Memory B cell (primary cell): ENCODE results near the gene FGF11.

ENCODE experiments used
- ATAC-seq: fragments of 150-1000 bp; cut with Tn5 transposase; 2 replicates; pipeline ENCODE4 v1.10.0; 2021; ENCODE audit warnings: low read depth, mild to moderate bottlenecking, moderate library complexity
- DNase-seq, 2 donors: peaks; one replicate each; pipeline ENCODE4 v3.0.0; 2022; ENCODE audit warnings: low spot score in 2 of 2
- H3K27ac Mint-ChIP-seq: one replicate; pipeline ENCODE4 v1.8.0; 2022; ENCODE audit warnings: mild to moderate bottlenecking, moderate library complexity, mixed read lengths
- H3K27me3 Mint-ChIP-seq: one replicate; pipeline ENCODE4 v1.8.0; 2022; ENCODE audit warnings: mixed read lengths
- H3K36me3 Mint-ChIP-seq: one replicate; pipeline ENCODE4 v1.8.0; 2022; ENCODE audit warnings: mild to moderate bottlenecking, mixed read lengths
- H3K4me1 Mint-ChIP-seq: one replicate; pipeline ENCODE4 v1.8.0; 2022; ENCODE audit warnings: mixed read lengths
- H3K4me3 Mint-ChIP-seq: one replicate; pipeline ENCODE4 v1.8.0; 2022; ENCODE audit warnings: mild to moderate bottlenecking, moderate library complexity, mixed read lengths
- H3K9me3 Mint-ChIP-seq: one replicate; pipeline ENCODE4 v1.8.0; 2022; ENCODE audit warnings: mixed read lengths

The FGF11 gene

DNA sequence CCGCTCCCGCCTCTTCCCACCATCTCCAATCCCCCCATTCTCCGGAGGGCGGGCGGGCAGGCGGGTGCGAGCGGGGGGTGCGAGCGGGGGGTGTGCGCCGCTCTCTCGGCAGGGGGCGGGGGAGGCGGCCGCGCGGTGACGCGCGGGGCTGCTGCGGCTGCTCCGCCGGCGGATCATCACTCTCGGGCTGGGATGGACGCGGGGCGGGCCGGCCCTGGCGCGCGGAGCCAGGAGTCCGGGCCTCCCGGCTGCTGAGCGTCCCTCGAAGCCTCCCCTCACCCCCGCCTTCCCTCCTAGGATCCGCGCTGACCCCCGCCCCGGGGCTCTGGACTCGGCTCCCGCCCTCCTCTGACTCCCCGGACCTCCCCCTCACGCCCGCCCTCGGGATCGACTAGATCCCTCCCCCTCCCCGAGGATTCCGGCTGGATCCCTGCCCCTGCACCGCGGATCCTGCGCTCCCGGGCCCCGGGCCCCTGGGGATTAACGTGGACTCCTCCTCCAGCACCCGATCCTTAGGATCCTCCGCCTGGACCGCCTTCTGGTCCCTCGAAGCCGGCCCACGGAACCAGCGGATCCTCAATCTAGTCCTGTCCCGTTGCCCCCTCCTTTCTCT is 34.5 kb upstream of the FGF11 start:
- peak in 1 of 2 donors; percentile 51 for DNase-seq
- ATAC-seq: peak; percentile 37
- H3K4me1 Mint-ChIP-seq: peaks cover 19% of the 10 kb centered on the region
- H3K9me3 Mint-ChIP-seq: no peaks in the 10 kb centered on the region
- peak overlapping the region; percentile 97 for H3K4me3 Mint-ChIP-seq
- H3K27ac Mint-ChIP-seq: peak overlapping the region; percentile 91
- H3K36me3 Mint-ChIP-seq: peaks cover 2% of the 10 kb centered on the region
- H3K27me3 Mint-ChIP-seq: peaks cover 15% of the 10 kb centered on the region

DNA sequence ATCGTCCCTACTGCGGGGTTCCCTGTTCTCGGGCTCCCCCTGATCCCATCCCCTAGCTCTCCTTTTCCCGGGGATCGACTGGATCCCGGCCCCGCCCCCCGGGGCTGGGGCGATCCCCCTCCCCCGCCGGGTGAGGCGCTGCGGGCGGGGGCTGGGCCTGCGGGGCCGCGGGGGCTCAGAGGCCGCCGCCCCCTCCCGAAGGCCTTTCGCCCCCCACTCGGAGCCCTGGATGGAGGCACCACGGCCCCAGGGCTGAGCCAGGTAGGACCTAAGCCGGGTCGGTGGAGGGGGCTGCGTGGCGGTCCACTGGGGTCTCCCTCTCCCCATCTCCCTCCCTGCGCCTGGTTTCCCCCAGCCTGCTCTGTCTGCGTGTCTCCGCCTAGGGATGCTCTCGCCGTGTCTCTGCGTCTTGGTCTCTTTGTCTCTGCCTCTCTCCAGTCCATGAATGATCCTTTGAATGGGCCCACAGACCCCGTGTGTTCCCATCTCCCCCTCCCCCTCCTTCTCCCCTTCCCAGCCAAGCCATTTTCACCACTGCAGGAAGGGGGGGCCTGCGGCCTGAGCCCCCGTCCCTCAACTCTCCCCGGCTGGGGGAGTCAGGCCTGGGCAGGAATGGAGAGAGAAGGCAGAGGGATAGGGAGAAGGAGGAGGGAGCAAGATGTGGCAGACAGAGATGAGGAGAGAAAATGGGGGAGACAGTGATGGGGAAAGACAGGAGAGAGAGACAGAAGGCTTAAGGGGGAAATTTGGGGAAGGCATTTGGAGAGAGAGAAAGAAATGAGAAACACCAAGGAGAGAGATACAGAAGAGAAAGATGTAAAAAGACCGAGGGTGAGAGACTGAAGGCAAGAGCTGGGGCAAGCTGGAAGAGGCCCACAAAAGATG is 33.7 kb upstream of the FGF11 start:
- ATAC-seq (no peak), DNase-seq (no peak)
- Mint-ChIP-seq H3K27me3 (peaks cover 16% of the 10 kb centered on the region), H3K9me3 (no peaks in the 10 kb centered on the region), H3K27ac (peak overlapping the region; percentile 72), H3K4me1 (peaks cover 19% of the 10 kb centered on the region), H3K36me3 (peaks cover 2% of the 10 kb centered on the region), H3K4me3 (peak overlapping the region; percentile 89)

DNA sequence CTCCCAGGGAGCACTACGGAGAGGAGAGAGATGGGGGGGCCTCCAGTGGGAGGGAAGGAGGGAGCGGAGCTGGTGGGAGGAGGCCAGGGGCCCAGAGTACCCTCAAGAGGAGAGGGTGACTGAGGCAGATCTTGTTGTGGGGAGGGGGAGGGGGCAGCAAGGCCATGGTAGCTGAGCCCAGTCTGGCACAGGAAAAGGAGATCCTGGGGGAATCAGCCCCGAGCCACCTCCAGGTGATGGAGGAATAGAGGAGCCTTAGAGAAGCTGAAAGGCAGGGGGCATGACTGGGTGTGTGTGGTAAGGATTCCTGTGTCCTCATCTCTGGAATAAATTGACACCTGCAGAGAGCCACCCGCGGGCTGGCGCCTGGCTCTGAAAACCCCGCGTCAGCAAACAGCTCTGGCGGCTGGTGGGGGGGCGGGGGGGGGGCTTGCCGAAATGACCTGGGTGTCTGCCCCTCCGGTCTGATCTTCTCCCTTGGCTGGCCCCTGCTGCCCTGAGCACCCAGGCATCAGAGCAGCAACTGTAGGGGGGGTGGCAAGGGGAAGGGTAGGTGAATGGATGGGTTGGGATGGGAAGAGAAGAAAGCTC is 33.0 kb upstream of the FGF11 start:
- peaks cover 2% of the 10 kb centered on the region for H3K36me3 Mint-ChIP-seq
- DNase-seq (no peak), ATAC-seq (no peak)
- H3K4me3 Mint-ChIP-seq: peak overlapping the region; percentile 75
- peaks cover 19% of the 10 kb centered on the region for H3K4me1 Mint-ChIP-seq
- H3K9me3 Mint-ChIP-seq: no peaks in the 10 kb centered on the region
- no peak overlapping the region for H3K27ac Mint-ChIP-seq
- peaks cover 16% of the 10 kb centered on the region for H3K27me3 Mint-ChIP-seq

DNA sequence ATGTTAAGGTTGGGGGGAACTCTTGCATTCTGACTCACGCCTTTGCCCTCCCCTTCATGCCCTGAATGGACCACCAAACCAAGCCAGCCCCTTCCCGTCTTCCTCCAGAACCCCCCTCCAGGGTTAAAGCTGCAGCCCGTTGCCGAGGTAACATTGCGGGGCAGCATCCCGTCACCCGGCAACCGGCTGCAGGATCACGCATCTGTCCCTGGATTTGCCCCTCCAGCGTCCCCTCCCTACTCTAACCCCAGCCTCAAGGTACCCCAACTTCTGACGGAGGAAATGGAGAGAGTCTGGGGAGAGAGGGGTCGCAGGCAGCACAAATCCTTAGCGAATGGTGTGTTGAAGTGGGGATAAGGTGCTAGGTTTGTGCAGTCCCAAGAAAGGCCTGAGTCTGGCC is 32.2 kb upstream of the FGF11 start:
- no peaks in the 10 kb centered on the region for H3K36me3 Mint-ChIP-seq
- ATAC-seq (no peak), DNase-seq (no peak)
- no peak overlapping the region for H3K4me3 Mint-ChIP-seq
- H3K9me3 Mint-ChIP-seq: no peaks in the 10 kb centered on the region
- H3K4me1 Mint-ChIP-seq: peaks cover 16% of the 10 kb centered on the region
- H3K27ac Mint-ChIP-seq: no peak overlapping the region
- H3K27me3 Mint-ChIP-seq: peaks cover 16% of the 10 kb centered on the region

DNA sequence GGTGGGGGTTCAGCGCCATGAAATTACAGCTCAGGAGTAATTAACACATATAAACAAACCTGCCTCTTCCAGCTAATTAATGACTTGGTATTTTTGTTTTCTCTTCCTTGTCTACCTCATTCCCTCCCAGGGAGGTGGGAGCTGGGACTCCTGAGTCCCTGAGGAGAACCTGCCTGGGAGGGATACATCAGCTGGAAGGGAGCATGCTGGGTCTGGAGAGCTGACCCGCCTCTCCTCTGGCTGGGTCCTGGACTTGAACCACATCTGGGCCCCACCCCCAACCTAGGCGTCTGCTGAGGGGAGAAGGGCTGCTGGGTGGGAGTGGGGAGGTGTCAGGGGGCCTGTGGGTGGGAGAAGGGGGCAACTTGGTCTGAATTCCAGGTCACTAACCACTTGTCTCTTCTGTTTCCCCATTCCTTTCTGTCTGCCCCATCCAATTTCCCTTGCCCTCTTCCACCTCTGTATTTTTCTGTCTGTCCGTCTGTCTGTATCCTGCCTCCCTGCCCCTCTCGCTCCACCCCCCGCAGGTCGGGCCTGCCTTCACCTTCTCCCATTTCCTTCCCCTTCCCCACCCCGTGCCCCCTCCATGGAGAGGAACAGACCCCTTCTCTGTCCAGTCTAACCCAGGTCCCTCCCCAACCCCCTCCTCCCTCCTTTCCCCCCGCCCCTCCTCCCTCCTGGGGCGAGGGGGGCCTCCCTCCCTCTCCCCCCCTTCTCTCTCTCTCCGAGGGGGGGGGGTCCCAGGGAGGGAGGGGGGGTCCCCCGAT is 31.6 kb upstream of the FGF11 start, which contains the start of gene NLGN2:
Gene NLGN2 (plus strand): TSS at position 361 of the 767 bp plus-strand sequence. CDS start 411 bp downstream, outside the sequence.
- H3K27me3 Mint-ChIP-seq: peaks cover 16% of the 10 kb centered on the region
- H3K27ac Mint-ChIP-seq: no peak within 1 kb of the TSS
- no peaks in the 10 kb centered on the region for H3K36me3 Mint-ChIP-seq
- H3K4me3 Mint-ChIP-seq: peak within 1 kb of the TSS; percentile 35
- H3K4me1 Mint-ChIP-seq: peaks cover 16% of the 10 kb centered on the region
- H3K9me3 Mint-ChIP-seq: no peaks in the 10 kb centered on the region
- DNase-seq (no peak), ATAC-seq (no peak)

DNA sequence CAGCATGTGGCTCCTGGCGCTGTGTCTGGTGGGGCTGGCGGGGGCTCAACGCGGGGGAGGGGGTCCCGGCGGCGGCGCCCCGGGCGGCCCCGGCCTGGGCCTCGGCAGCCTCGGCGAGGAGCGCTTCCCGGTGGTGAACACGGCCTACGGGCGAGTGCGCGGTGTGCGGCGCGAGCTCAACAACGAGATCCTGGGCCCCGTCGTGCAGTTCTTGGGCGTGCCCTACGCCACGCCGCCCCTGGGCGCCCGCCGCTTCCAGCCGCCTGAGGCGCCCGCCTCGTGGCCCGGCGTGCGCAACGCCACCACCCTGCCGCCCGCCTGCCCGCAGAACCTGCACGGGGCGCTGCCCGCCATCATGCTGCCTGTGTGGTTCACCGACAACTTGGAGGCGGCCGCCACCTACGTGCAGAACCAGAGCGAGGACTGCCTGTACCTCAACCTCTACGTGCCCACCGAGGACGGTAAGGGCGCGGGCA is 31.0 kb upstream of the FGF11 start:
- no peaks in the 10 kb centered on the region for H3K9me3 Mint-ChIP-seq
- ATAC-seq (no peak), DNase-seq (no peak)
- H3K4me3 Mint-ChIP-seq: no peak overlapping the region
- H3K4me1 Mint-ChIP-seq: peaks cover 12% of the 10 kb centered on the region
- no peak overlapping the region for H3K27ac Mint-ChIP-seq
- H3K27me3 Mint-ChIP-seq: peaks cover 16% of the 10 kb centered on the region
- H3K36me3 Mint-ChIP-seq: no peaks in the 10 kb centered on the region

DNA sequence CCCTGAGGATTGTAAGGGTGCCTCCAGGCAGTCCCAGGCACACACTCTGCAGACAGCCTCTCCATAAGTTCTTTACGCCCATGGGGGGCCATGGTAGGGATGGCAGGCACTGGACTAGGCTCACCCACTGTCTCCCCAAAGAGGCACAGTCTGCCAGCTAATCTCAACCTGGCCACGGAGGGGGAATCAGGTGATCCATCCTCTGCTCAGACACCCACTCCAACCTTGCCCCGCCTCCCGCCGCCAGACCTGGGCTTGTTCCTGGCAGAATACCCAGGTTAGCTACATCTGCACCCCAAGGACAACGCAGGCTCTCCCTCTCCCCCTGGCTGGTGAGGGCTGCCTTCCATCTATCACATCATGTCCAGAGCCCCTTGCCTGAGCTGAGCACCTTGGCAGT is 30.4 kb upstream of the FGF11 start:
- no peak for ATAC-seq
- Mint-ChIP-seq H3K36me3 (no peaks in the 10 kb centered on the region), H3K4me3 (peak overlapping the region; percentile 42), H3K27me3 (peaks cover 16% of the 10 kb centered on the region), H3K9me3 (no peaks in the 10 kb centered on the region), H3K27ac (no peak overlapping the region), H3K4me1 (peaks cover 10% of the 10 kb centered on the region)
- DNase-seq: no peak

DNA sequence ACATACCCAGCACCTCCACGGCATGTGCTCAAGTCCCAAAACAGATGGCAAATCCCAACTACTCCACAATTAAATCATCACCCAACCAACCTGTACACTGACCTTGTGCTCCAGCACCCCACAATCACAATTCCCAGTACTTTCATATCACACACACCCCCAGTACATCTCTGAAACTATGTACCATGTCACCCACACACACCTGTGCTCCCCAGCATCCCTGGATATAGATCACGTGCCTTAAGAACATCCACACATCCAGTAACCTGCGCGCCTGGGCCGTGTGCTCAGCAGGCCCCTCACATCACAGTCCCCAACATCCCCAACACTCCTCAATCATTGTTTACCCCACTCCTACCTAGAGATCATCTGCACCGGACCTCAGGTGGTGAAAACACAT is 29.6 kb upstream of the FGF11 start:
- Mint-ChIP-seq H3K4me3 (no peak overlapping the region), H3K36me3 (no peaks in the 10 kb centered on the region), H3K27ac (no peak overlapping the region), H3K9me3 (no peaks in the 10 kb centered on the region), H3K4me1 (peaks cover 10% of the 10 kb centered on the region), H3K27me3 (peaks cover 16% of the 10 kb centered on the region)
- no peak for DNase-seq
- ATAC-seq: no peak

DNA sequence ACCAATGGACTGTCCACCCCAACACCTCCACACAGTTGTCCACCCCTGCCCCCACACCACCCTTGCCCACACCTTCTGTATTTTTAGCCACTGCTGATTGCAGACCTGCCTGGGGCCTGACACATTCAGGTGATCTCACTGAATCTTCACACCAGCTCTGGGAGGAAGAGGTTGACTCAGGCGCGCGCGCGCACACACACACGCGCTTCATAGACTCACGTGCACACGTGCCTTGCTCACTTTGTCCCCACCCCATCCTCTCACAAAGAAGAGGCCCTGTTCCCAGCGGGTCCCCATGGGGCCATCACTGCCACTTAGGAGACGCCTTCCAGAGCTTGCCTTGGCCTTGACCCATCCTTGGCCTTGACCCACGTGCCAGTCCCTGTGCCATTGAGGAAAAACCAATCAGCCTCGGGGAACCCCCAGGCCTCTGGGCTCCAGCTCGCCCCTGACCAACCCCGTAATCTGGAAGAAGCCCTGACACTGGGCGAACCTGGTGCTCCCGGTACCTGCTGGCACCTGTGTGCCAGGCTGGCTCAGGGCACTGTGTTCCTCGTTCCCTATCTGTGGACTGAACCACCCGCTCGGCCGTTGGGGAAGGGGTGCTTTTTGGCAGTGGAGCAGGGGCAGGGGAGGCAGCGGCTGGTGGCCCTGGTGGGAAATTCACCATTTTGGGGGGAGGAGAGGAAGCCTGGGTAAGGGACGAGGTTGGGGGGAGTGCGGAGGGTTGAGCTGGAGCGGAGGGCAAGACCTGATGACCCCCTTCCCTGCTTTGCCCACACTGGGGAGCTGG is 28.5 kb upstream of the FGF11 start:
- H3K4me3 Mint-ChIP-seq: no peak overlapping the region
- no peaks in the 10 kb centered on the region for H3K36me3 Mint-ChIP-seq
- no peak for ATAC-seq
- H3K27ac Mint-ChIP-seq: no peak overlapping the region
- no peaks in the 10 kb centered on the region for H3K9me3 Mint-ChIP-seq
- H3K4me1 Mint-ChIP-seq: peaks cover 7% of the 10 kb centered on the region
- peaks cover 13% of the 10 kb centered on the region for H3K27me3 Mint-ChIP-seq
- DNase-seq: no peak

DNA sequence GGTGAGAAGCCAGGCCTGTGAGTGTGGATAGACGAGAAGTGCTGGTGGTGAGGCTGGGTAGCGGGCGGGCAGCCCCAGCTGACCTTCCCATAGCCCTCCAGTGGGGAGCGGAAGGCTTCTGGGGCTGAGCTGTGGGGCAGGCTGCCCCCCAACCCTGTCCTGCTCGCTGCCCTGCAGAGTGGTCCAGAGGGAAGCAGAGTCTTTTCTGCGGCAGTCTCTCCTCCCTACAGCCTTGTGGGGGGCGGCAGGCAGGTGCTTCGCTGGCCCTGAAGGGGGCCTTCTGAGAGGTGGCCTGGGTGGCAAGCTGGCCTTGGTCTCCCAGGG is 27.9 kb upstream of the FGF11 start:
- no peak for ATAC-seq
- Mint-ChIP-seq H3K4me3 (no peak overlapping the region), H3K27me3 (peaks cover 11% of the 10 kb centered on the region), H3K9me3 (no peaks in the 10 kb centered on the region), H3K36me3 (no peaks in the 10 kb centered on the region), H3K27ac (no peak overlapping the region), H3K4me1 (peaks cover 4% of the 10 kb centered on the region)
- no peak for DNase-seq

DNA sequence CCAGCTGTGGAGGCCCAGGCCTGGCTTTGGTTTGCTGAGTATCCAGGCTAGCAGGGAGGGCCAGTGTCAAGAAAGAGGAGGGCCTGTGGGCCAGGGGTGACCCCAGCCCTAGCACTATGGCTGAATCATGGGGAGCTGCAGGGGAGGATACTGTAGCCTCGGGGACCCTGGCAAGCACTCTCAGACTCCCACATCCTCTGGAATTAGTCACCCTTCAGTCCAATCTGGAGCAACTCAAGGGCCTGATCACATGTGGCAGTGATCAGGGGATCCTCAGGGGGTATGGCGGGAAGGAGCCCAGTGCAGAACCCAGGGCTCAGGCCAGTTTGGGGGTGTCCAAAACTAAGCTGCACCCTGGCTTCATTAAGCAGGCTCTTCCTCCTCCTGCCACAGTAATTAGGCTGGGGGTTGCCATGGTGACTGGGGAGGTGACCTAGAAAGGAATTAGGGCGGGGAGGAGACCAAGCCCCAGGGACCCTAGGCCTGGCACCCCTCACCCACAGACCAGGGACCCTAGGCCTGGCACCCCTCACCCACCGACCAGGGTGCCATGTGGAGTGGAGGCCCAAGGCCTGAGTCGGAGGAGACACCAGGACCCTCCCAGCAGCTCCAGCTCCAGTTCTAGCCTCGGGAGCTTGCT is 25.8 kb upstream of the FGF11 start:
- Mint-ChIP-seq H3K36me3 (no peaks in the 10 kb centered on the region), H3K27me3 (peaks cover 13% of the 10 kb centered on the region), H3K4me3 (no peak overlapping the region), H3K27ac (no peak overlapping the region), H3K4me1 (peaks cover 4% of the 10 kb centered on the region), H3K9me3 (no peaks in the 10 kb centered on the region)
- ATAC-seq (no peak), DNase-seq (no peak)

DNA sequence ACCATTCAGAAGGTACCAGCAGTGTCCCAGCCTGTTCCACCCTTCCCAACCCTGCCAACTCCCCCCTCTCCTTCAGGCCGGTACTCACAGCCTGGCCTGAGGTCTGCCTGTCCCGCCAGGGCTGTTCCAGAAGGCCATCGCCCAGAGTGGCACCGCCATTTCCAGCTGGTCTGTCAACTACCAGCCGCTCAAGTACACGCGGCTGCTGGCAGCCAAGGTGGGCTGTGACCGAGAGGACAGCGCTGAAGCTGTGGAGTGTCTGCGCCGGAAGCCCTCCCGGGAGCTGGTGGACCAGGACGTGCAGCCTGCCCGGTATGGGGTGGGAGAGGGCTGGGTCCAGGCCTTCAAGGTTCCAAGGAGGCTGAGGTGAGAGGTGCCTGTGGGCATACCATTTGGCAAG is 24.5 kb upstream of the FGF11 start:
- peaks cover 2% of the 10 kb centered on the region for H3K4me1 Mint-ChIP-seq
- DNase-seq: no peak
- no peak for ATAC-seq
- no peaks in the 10 kb centered on the region for H3K9me3 Mint-ChIP-seq
- no peak overlapping the region for H3K4me3 Mint-ChIP-seq
- H3K27me3 Mint-ChIP-seq: peaks cover 12% of the 10 kb centered on the region
- H3K36me3 Mint-ChIP-seq: no peaks in the 10 kb centered on the region
- no peak overlapping the region for H3K27ac Mint-ChIP-seq

DNA sequence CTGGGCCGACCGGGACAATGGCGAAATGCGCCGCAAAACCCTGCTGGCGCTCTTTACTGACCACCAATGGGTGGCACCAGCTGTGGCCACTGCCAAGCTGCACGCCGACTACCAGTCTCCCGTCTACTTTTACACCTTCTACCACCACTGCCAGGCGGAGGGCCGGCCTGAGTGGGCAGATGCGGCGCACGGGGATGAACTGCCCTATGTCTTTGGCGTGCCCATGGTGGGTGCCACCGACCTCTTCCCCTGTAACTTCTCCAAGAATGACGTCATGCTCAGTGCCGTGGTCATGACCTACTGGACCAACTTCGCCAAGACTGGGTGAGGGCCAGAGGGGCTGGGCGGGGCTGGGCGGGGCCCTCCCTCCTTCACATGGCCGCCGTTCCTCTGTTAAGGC is 23.5 kb upstream of the FGF11 start:
- H3K27me3 Mint-ChIP-seq: peaks cover 10% of the 10 kb centered on the region
- no peak overlapping the region for H3K4me3 Mint-ChIP-seq

More for the DNA sequence above, 23.5 kb upstream of the FGF11 start:
- H3K4me1 Mint-ChIP-seq: peaks cover 2% of the 10 kb centered on the region
- no peaks in the 10 kb centered on the region for H3K9me3 Mint-ChIP-seq
- no peaks in the 10 kb centered on the region for H3K36me3 Mint-ChIP-seq
- DNase-seq (no peak), ATAC-seq (no peak)
- H3K27ac Mint-ChIP-seq: no peak overlapping the region
